NCI-H187 (cell line): ENCODE measurements around the gene G6PD.
"Not testable (repeated sequence)": the region's sequence is repeated elsewhere in the genome, so short reads cannot be mapped to it uniquely, and the experiment has no call there.

Source experiments
- DNase-seq, 2 experiments: peaks; one replicate each; lab custom pipeline; 2025; lab: John Stamatoyannopoulos, UW

G6PD gene

DNA sequence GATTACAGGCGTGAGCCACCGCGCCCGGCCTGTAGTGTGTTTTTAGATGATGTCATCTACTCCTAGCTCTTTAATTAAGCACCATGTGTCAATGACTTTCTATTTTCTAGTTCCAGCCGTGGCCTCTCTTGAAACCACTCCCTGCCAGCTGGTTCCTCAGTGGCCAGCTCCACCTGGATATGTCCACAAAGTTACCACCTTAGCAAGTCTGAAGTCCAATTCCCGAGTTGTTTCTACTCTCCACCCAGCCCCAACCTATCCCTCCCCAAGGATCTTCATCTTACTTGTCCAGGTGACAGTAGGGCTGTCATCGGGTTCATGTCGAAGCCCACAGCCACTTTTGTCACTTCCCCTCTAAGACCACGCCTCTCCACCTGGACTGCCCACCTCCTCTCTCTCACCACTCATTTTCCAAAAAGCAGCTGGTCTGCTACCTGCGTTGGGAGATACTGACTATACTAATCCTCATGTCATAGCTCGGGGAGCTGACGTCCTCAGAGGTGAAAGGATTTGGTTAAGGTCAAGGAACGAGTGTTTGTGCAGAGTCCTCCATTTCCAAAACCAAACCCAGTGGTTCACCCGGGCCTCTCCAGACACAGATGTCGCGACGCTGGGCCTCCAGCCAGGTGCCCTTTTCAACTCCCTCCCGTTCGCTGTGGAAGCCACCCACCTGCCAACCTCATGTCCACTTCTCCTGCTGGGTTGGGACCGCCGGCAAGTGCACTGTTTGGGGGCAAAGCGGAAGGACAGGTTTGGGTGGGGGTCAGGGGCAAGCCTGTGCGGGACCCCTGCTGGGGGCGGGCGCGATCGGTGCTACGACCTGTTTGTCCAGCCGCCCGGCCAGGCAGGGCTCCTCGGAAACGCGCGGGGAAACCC lies 31.3 kb downstream of the G6PD start:
- no peak for DNase-seq

DNA sequence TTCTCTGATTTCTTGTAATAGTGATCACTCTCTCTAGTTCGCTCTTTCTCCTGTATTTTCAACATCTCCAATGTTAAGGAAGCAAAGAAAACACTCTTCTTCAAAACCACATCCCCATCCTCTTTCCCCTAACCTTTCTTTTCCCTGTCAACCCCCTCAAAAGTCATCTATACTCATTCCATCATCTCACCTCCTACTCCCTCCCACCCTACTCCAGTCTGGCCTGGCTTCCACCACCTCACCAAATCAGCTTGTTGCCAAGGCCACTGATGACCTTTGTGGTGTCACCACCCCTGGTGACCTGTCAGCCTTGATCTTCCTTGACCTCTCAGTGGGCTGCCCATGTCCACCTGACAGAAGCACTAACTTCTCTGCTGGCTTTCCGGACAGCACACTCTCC lies 32.9 kb downstream of the G6PD start:
- no peak for DNase-seq

DNA sequence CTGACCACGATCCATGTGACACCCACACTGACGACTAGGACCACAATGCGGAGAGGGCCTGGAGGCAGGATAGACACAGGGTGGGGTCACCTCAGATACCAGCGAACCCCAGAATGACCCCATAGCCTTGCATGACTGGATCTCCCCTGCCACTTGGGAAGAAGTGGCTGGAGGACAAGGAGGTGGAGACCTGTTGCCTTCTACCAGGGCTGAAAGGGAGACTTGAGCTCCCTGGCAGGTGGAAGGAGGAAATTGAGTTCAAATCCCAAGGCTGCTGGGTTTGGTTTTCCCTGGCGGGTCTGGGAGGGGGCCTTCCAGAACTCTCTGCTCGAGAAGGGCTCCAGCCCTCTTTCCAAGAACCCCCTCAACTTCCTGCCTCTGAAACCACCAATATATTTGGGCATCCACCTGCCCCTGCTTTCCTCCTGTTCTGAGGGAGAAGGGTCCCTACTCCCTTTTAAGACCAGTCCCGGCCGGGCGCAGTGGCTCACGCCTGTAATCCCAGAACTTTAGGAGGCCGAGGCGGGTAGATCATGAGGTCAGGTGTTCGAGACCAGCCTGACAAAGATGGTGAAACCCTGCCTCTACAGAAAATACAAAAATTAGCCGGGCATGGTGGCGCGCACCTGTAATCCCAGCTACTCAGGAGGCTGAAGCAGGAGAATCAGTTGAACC lies 33.6 kb downstream of the G6PD start:
- DNase-seq: no peak

DNA sequence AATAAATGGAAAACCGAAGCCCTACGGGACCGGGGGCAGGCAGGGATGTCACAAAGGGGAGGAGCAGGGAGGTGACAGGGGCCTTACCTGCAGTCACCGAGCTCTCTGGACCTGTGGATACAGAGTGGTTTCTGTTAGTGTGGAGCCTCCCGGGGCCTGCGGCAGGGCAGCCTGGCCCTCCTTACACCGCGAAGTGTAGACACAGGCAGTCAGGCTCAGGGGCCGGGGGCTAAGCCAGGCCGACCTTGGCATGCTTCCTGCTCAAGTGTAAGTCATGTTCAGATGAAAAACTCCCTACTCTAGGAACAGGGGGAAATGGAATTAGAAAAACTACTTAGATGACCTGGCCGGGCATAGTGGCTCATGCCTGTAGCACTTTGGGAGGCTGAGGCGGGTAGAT lies 34.9 kb downstream of the G6PD start:
- DNase-seq: no peak

DNA sequence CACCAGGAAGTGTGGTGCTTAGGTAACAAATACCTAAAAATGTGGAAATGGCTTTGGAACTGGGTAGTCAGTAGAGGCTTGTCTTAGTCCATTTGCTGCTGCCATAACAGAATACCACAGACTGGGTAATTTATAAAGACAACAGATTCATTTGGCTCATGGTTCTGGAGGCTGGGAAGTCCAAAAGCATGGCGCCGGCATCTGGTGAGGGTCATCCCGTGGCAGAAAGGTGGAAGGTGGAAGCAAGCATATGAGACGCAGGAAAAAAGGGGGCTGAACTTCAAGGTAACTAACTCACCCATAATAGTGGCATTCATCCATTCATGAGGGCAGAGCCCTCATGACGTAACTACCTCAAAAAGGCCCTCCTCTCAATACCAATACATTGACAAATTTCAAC lies 37.2 kb downstream of the G6PD start:
- no peak for DNase-seq

DNA sequence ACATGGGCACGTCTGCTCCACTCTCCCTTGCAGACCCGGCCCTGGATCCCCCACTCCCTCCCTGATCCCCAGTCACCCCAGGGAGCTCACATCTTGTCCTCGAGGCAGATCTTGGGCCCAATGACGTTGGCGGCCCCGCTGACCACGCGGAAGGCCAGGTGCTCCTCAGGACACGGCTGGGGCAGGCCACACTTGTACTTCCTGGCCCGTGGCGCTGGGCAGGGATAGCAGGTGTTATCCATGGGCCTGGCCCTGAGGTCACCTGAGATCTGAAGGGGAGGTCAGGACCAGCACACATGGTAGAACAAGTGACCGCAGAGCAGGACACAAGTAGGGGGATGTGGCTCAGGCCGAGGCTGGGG lies 38.3 kb downstream of the G6PD start:
- DNase-seq: no peak

DNA sequence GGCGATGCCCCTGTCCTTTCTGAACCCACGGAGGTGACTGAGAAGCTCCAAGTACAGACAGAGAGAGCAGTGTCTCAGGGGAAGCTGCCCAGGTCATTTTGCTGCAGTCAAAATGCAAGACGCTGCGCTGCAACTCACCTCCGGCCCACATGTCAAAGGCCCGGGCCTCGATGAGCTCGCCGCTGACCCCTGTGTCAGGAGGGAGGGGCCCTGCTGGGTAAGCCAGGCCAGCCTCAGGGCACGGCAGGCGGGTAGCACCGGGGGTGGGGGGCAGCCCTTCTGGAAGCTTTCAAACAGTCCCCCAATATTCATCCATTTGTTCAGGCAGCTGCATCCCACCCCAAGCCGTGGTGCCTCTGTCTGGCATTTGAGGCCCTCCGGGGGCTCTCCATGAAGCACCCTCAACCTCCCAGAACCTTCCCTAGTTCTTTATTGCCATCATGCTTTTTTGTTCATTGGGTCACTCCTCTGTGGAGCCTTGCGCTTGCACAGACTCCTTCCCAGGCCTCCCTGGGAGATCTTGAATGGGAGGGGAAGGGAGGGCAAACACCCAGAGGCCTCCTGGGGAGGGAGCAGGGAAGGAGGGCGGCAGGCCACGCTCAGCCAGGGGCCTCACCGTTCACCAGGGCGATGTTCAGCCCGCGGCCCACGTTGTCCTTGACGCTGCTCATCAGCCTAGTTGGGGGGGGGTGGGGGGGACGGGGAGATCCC lies 38.8 kb downstream of the G6PD start:
- DNase-seq: no peak

DNA sequence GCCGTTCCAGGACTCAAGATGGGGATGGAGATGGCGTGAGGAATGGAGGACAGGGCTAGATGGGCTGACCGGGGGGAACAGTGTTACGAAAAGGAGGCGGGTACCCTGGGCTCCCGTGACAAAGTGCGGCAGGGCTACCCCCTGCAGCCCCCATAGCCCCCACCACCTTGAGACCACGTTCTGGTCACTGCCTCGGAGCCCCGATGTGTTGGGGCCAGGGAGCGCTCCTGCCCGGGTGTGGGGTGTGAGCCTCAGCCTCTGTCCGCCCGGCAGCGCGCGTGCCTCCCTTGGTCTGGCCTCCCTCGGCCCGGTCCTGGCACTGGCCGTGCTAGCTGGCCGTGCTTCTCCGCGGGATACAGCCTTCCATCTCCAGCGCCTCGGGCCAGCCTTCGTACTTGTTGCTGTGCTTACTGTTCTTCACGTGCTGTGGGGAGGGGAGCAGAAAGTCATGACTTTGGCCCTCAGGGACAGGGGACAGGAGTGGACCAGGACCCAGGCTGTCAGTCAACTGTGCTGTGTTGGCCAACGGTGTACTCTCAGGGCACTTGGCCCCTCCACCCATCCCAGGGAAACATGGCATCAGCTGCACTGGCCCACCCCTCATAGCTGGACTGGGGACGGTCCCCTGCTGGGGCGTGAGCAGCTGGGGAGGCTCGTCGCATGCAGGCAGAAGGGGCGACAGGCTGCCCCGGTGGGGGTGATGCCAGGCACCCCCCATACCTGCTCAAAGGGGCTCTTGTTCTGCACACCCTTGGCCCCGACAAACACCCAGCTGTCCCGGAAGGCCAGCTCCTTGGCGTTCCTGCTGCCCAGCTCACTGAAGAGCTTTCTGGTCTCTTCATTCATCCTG lies 39.9 kb downstream of the G6PD start:
- DNase-seq: no peak

DNA sequence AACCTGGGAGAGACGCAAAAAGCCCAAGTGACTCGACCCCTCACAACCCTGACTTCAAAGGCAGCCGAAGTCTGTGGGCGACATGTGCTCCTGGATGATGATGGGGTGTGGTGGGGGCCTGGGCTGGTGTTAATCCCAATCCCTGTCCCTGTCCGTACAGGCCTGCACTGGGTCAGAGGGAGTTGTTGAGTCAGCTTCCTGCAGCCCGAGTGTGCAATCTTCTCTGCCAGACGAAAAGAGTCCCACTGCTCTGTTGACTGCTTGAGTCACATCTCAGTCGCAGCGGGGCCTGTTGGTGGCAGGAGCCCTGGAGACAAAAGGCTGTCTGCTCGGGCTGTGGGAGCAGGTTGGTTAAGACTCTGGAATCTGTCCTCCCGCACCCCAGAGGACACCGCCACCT lies 40.9 kb downstream of the G6PD start:
- no peak for DNase-seq

DNA sequence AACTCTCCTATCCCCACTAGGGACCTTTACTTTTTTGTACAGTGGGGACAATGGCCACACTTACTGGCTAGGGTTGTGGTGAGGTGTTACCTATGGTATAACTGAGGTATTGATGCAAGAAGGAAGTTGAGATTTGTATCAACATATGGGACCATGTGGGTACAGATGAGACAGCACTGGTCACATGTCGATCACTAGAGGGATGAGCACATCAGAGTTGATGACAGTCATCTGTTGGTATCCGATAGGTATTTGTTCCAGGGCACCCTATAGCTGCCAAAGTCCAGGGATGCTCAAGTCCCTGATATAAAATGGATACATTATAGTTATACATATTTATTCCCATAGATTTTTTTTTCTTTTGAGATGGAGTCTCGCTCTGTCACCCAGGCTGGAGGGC lies 43.7 kb downstream of the G6PD start:
- no peak for DNase-seq

DNA sequence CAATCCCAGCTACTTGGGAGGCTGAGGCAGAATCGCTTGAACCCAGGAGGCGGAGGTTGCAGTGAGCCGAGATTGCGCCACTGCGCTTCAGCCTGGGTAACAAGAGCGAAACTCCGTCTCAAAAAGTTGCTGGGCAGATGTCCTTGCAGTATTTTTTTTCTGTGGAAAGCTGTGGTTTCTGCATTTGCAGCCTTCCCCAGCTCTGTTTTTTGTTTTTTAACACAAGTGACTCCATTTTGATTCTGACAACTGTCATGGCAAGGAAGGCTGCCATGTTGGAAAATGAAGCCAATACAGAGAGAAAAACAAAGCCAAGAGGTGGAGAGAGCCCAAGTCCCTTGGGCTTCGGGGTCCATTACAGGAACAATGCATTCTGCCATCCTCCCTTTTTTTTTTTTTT lies 44.5 kb downstream of the G6PD start:
- DNase-seq: no peak

DNA sequence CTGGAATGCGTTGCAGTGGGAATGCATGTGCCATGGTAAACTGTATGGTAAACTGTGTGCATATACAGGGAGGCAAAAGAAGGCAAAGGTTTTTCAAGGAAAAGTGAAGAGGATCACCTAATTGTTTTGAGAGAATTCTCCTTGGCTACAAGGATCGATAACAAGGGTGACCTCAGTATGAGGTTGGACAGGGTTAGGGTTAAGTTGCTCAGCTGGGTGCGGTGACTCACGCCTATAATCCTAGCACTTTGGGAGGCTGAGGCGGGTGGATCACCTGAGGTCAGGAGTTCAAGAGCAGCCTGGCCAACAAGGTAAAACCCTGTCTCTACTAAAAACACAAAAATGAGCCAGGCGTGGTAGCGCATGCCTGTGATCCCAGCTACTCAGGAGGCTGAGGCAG lies 45.2 kb downstream of the G6PD start:
- DNase-seq: not testable (repeated sequence)

DNA sequence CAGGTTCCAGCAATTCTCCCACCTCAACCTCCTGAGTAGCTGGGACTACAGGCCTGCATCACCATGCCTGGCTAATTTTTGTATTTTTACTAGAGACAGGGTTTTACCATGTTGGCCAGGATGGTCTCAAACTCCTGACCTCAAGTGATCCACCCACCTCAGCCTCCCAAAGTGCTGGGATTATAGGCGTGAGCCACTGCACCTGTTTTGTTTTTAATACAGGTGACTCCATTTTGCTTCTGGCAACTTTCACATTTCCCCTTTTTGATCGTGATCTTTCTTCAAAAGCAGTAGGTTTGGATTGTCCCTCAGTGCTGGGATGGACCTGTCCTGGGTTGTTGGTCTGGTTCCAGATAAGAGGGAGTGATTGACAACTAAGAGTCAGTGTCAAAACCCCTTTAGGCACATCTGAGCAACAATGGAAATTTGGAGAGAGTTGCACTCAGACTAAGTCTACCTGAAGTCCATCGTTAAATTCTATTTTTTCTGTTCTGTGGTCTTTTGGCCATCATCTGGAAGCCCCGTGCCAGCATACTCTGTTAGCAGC lies 50.0 kb downstream of the G6PD start:
- DNase-seq: not testable (repeated sequence)

DNA sequence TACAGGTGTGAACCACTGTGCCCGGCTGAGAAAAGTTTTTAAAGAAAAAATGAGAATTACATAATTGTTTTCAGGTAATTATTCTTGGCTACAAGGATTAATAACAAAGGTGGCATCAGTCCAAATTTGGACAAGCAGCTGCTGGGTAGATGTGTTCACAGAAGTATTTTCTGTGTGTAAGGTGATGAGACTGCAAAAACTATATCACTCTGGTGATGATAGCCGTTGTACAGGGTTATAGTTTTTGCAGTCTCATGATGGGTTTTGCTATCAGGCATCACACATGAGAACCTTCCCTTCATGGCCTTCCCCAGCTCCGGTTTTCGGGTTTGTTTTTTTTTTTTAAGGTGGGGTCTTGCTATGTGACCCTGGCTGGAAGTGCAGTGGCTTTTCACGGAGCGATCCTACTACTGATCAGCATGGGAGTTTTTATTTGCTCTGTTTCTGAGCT lies 51.1 kb downstream of the G6PD start:
- DNase-seq: no peak

DNA sequence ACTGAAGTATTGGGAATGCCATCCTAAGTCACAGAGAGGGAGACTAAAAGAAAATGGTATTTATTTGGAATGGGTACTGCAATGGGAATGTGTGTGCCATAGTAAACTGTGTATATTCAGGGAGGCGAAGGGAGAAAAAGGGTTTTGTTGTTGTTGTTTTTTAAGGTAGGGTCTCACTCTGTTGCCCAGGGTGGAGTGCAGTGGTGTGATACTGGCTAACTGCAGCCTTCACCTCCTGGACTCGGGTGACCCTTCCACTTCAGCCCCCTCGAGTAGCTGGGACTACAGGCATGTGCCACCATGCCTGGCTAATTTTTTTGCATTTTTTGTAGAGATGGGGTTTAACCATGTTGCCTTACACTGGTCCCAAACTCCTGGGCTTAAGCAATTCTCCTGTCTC lies 51.9 kb downstream of the G6PD start:
- DNase-seq: no peak

DNA sequence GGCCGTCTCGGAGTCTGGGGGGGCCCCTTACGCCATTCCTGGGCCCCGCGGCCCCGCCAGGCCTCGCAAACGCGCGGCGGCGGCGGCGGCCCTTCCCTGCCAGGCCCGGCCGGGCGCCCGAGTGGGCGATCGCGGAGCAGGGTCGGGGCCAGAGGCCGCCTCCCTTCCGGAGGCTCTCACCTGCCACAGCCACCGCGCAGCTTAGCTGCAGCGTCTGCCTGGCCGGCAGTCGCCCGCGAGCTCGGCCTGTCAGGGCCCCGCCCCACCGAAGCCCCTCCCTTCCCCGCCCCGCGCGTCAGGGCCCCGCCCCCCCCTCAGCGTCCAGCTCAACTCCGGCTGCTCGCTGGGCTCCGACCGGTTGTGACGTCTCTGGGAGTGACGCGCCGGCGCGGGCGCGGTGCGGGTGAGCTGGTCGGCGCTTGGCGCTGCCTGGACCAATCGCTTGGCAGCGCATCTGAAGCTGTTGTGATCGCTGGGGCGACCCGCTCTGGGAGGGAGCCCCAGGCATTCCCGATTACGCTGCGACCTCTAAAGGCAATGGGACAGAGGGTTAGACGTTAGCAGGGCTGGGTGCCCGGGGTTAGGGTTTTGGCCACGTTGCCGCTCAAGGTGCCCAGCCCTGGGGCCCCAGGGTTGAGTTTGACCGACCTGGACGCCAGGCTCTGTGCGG lies 56.1 kb downstream of the G6PD start, which contains the start of gene SLC10A3:
Gene SLC10A3, minus strand, starts transcription at position 216 of the 670 bp plus-strand sequence. CDS start 1,689 bp downstream, outside the sequence.
- peak; percentile 85 to 97 for DNase-seq

DNA sequence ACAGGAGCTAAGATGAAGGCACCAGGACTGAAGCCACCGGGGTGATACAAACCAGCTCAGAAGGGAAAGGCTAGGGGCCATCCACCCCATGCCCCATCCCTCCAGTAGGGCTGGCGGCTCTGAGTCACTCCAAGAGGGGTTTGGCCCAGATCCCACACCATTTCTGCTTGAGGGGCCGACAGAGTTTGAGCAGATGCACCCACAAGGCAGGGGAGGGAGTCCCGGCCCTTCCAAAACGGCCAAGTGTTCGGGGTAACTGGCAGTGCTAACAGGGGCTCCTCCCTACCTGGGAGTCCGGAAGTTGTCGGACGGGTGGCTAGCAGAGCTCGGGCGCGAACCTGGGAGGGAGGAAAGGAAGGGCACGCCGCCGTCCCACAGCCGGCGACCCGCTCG lies 56.6 kb downstream of the G6PD start:
- DNase-seq: no peak

DNA sequence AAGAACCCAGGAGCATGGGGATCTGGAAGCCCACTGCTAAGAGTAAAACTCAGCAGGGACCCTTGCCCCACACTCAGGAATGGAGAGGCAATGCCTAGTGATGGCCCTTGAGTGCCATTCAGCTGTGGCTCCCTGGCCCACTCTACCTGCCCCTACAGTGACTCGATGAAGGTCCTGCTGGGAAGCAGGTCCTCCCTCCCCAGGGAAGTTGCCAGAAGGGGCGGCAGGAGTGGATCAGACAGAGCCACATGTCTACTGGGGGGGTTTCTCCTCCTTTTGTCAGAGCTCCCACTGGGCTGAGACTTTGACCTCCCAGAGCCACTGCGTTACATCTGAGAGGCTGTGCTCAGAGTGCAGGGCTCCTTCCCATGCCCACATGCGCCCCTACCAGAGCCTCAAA lies 57.5 kb downstream of the G6PD start:
- no peak for DNase-seq

DNA sequence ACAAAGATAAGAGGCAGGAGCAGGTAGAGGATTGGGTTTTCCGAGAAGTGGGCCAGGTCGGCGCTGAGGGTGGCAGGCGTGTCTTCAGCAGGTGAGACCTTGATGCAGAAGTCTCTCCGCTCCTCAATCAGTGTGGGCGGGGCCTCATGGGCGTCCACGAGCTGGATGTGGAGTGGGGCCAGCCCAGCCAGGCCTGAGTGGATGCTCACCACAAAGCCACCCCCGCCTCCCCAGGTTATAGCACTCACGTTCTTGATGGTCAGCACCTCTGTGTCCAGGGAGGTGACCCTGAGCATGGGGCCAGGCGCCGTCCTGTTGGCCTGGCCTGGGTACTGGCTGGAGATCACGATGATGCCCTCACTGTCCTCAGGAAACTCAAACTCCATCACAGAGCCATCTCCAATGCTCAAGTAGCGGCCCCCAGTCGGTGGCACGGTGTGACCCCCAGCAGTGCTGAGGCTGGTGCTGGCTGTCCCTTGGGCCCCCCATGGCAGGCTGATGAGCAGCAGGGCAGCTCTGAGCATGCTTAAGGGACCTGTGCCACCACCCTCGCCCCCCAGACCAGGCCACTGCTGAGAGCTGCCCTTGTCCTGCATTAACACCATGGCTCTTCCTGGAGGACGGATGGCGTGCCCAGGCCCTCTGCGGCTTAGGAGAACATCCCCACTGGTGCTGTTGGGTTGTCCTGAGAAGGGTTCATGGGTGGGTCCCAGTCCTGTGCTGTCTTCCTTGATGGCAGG lies 58.1 kb downstream of the G6PD start:
- DNase-seq: no peak
